ENCODE results near the gene DTYMK.
A peak's percentile ranks its signal among the peaks of the same experiment; 100 is the strongest.

DTYMK gene

GRCh38 chr2:241724259-241724974 is 37.8 kb upstream of the DTYMK start:
- no peaks in the 10 kb centered on the region for H3K36me3 ChIP-seq (ENCODE audit: insufficient read depth, low read length)
- H3K9me3 ChIP-seq (ENCODE audit: control insufficient read depth, insufficient read depth, low read length), result no peaks in the 10 kb centered on the region
- no peaks in the 10 kb centered on the region for H3K4me1 ChIP-seq (ENCODE audit: insufficient read depth, low read length)

DNA sequence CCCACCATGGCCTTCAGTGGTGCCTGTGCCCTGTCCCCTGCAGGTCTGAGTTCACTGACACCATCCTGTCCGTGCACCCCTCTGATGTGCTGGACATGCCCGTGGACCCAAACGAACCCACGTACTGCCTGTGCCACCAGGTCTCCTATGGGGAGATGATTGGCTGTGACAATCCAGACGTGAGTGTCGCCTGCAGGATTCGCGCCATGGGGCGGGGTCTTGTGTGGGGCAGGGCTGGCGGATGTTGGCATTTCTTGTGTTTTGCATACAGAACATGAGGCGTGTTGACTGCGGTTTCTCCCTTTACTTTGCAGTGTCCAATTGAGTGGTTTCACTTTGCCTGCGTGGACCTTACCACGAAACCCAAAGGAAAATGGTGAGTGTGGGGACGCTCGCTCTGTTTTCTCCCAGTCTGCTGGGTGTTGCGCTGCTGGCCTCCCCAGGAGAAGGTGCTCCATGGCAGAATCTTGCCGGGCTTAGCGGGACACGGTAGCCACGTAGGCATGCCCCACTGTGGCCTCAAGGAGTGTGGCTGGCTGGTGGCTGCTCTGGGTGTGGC is 36.4 kb upstream of the DTYMK start:
- H3K36me3 ChIP-seq (ENCODE audit: insufficient read depth, low read length), result no peaks in the 10 kb centered on the region
- no peaks in the 10 kb centered on the region for H3K9me3 ChIP-seq (ENCODE audit: control insufficient read depth, insufficient read depth, low read length)
- H3K9ac ChIP-seq (ENCODE audit: low read depth, low read length), result no peak overlapping the region
- no peaks in the 10 kb centered on the region for H3K4me1 ChIP-seq (ENCODE audit: insufficient read depth, low read length)

More at GRCh38 chr2:241724259-241724974, 37.8 kb upstream of the DTYMK start:
- H3K9ac ChIP-seq (ENCODE audit: low read depth, low read length), result no peak overlapping the region

GRCh38 chr2:241721852-241722251 is 35.2 kb upstream of the DTYMK start:
- Histone ChIP-seq H3K36me3 (ENCODE audit: insufficient read depth, low read length) (no peaks in the 10 kb centered on the region), H3K4me1 (ENCODE audit: insufficient read depth, low read length) (no peaks in the 10 kb centered on the region), H3K9me3 (ENCODE audit: control insufficient read depth, insufficient read depth, low read length) (no peaks in the 10 kb centered on the region), H3K9ac (ENCODE audit: low read depth, low read length) (no peak overlapping the region)

GRCh38 chr2:241720560-241720959 is 33.9 kb upstream of the DTYMK start:
- H3K9me3 ChIP-seq (ENCODE audit: control insufficient read depth, insufficient read depth, low read length), result no peaks in the 10 kb centered on the region
- no peaks in the 10 kb centered on the region for H3K36me3 ChIP-seq (ENCODE audit: insufficient read depth, low read length)
- H3K4me1 ChIP-seq (ENCODE audit: insufficient read depth, low read length), result no peaks in the 10 kb centered on the region
- no peak overlapping the region for H3K9ac ChIP-seq (ENCODE audit: low read depth, low read length)

GRCh38 chr2:241720099-241720498 is 33.5 kb upstream of the DTYMK start:
- Histone ChIP-seq H3K4me1 (ENCODE audit: insufficient read depth, low read length) (no peaks in the 10 kb centered on the region), H3K9ac (ENCODE audit: low read depth, low read length) (no peak overlapping the region), H3K36me3 (ENCODE audit: insufficient read depth, low read length) (no peaks in the 10 kb centered on the region), H3K9me3 (ENCODE audit: control insufficient read depth, insufficient read depth, low read length) (no peaks in the 10 kb centered on the region)

DNA sequence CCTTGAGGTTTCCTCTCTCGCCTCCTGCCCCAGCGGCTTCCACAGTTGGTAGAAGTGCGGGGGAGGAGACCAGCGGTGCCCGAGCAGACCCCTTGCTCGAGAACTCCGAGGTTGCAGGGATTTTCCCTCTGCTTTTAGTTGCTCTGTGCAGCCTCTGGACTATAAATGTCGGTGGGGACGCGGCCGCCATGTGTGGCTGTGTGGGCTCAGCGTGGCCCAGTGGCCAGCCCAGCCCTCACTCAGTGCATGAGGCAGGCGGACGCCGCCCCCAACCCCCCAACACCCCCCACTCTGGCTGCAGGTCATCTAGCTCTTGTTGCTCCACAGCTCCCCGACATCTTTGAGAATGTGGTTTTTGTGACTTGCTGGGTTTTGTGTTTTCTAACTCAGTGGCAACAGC is 32.5 kb upstream of the DTYMK start:
- Histone ChIP-seq H3K4me1 (ENCODE audit: insufficient read depth, low read length) (no peaks in the 10 kb centered on the region), H3K9ac (ENCODE audit: low read depth, low read length) (no peak overlapping the region), H3K36me3 (ENCODE audit: insufficient read depth, low read length) (0 out of 2 replicates have a peak, but pooled peaks cover under 1% of the 10 kb centered on the region), H3K9me3 (ENCODE audit: control insufficient read depth, insufficient read depth, low read length) (peaks cover under 1% of the 10 kb centered on the region; the same call in 1 of the 2 replicates)

GRCh38 chr2:241708879-241709278 is 22.3 kb upstream of the DTYMK start:
- Histone ChIP-seq H3K9ac (ENCODE audit: low read depth, low read length) (no peak overlapping the region), H3K4me1 (ENCODE audit: insufficient read depth, low read length) (no peaks in the 10 kb centered on the region), H3K9me3 (ENCODE audit: control insufficient read depth, insufficient read depth, low read length) (no peaks in the 10 kb centered on the region; the same call in 1 of the 2 replicates), H3K36me3 (ENCODE audit: insufficient read depth, low read length) (peaks cover 18% of the 10 kb centered on the region)

DNA sequence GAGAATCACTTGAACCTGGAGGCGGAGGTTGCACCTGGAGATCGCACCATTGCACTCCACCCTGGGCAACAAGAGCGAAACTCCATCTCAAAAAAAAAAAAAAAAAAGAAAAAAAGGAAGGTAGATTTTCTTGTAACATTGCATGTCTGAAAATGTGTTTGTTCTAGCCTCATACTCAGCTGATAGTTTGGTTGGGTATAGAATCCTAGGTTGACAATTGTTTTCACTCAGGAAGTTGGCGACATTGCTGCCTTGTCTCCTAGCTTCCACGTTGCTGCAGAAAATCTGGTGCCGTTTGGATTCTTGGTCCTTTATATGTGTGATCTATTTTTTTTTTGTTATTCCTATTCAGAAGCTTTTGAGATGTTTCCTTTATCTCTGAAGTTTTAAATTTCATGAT is 19.9 kb upstream of the DTYMK start:
- H3K36me3 ChIP-seq (ENCODE audit: insufficient read depth, low read length), result peaks cover 10% of the 10 kb centered on the region; the same call in 1 of the 2 replicates
- H3K9me3 ChIP-seq (ENCODE audit: control insufficient read depth, insufficient read depth, low read length), result no peaks in the 10 kb centered on the region; the same call in 1 of the 2 replicates
- no peak overlapping the region for H3K9ac ChIP-seq (ENCODE audit: low read depth, low read length)
- H3K4me1 ChIP-seq (ENCODE audit: insufficient read depth, low read length), result no peaks in the 10 kb centered on the region

- Histone ChIP-seq H3K36me3 (ENCODE audit: insufficient read depth, low read length) (no peaks in the 10 kb centered on the region), H3K9ac (ENCODE audit: low read depth, low read length) (peak overlapping the region; percentile 89)
These were observed 16.5 kb upstream of the DTYMK start for GRCh38 chr2:241703032-241703604.

DNA sequence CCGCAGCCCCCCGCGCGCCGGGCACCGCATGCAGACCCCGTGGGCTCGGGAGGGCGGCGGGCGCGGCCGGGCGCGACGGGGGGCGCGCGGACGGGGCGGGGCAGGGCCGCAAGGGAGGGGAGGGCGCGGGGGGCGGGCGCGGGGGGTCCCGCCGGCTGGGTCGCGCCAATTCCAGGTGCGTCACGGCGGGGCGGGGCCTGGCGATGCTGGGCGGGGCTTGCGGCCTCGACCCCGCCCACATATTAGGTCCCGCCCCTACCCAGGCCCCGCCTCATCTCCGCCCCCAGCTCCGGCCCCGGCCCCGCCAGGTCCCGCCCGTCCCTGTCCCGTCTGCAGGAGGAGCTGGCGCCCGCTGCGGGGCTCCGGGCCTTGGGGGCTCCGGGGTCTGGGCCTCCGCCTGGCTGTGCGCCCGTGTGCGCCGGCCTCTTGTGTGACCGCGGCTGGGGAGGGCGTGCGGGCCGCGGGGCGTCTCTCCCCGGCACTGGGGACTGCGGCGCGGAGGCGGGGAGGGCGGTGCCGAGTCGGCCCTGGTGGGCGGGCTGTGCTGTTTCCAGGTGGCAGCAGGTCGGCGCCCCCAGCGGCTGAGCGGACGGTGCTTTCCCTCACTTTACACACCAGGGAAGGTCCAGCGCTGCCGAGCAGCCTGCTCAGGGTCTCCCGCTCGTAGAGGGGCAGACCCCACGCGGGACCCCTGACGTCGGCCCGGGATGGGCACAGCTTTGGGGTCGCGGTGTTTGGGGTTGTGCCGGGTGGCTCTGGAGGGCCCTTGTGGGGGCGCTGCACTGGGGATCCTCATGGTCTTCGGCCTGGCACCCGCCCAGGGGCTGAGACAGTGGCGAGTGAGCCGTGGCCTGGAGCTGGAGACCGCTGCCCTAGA is 15.8 kb upstream of the DTYMK start:
- Histone ChIP-seq H3K4me1 (ENCODE audit: insufficient read depth, low read length) (no peaks in the 10 kb centered on the region), H3K9me3 (ENCODE audit: control insufficient read depth, insufficient read depth, low read length) (no peaks in the 10 kb centered on the region; the same call in 1 of the 2 replicates), H3K36me3 (ENCODE audit: insufficient read depth, low read length) (no peaks in the 10 kb centered on the region), H3K9ac (ENCODE audit: low read depth, low read length) (peak overlapping the region; percentile 89)

More at GRCh38 chr2:241703032-241703604, 16.5 kb upstream of the DTYMK start:
- Histone ChIP-seq H3K4me1 (ENCODE audit: insufficient read depth, low read length) (no peaks in the 10 kb centered on the region), H3K9me3 (ENCODE audit: control insufficient read depth, insufficient read depth, low read length) (no peaks in the 10 kb centered on the region; the same call in 1 of the 2 replicates)

DNA sequence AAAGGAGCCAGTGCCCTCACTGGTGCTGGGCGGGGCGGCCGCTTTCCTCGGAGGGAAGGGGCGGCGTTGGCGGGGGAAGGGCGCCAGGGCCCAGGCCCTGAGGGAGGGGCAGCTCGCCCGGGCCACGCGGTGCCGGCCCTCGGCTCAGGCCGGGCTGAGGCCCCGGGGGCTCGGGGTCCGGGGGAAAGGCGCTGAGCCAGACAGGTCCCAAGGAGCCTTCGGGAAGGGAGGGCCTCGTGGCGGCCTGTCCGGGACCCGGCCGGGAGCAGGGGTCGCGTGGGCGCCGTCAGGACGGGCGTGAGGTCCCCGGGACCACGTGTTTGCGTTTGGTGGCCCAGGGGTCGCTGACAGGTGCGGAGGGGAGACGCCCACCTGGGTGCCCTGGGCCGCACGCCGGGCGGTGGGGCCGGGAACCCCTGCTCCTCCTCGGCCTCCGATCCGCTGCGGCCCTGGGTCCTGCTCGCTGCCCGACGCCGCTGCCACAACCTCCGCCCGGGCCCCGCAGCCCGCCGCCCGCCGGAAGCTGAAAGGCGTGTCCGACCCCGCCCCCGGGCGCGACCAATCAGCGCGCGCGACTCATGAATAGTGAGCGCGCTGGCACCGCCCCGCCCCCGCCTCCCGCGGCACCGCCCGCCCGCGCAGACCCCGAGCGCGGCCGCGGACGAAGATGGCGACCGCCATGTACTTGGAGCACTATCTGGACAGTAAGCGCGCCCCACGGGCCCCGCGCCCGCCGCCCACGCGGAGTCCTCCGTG is 15.0 kb upstream of the DTYMK start, which contains the start of gene ING5:
TSS of gene ING5 (plus strand) at position 641 of the 756 bp plus-strand sequence. CDS start at position 668, 27 bp downstream.
- Histone ChIP-seq H3K9ac (ENCODE audit: low read depth, low read length) (peak within 1 kb of the TSS; percentile 89), H3K4me1 (ENCODE audit: insufficient read depth, low read length) (no peaks in the 10 kb centered on the region), H3K36me3 (ENCODE audit: insufficient read depth, low read length) (no peaks in the 10 kb centered on the region), H3K9me3 (ENCODE audit: control insufficient read depth, insufficient read depth, low read length) (no peaks in the 10 kb centered on the region; the same call in 1 of the 2 replicates)

GRCh38 chr2:241701149-241701398 is 14.5 kb upstream of the DTYMK start:
- H3K9ac ChIP-seq (ENCODE audit: low read depth, low read length), result peak overlapping the region; percentile 83
- H3K4me1 ChIP-seq (ENCODE audit: insufficient read depth, low read length), result no peaks in the 10 kb centered on the region

DNA sequence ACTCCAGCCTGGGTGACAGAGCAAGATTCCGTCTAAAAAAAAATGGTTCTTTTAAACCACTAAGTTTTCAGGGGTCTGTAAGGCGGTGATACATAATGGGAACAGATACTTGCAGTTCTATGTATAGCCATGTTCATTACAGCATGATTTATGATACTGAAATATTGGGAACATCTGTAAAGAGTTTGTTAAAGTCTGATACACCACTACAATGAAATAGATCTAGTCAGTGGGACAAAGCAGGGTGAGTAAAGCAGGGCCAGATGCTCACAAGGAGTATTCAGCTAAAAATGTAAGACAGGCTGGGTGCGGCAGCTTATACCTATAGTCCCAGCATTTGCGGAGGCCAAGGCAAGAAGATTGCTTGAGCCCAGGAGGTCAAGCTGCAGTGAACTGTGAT is 9.0 kb upstream of the DTYMK start:
- Histone ChIP-seq H3K9me3 (ENCODE audit: control insufficient read depth, insufficient read depth, low read length) (no peaks in the 10 kb centered on the region), H3K4me1 (ENCODE audit: insufficient read depth, low read length) (no peaks in the 10 kb centered on the region), H3K9ac (ENCODE audit: low read depth, low read length) (no peak overlapping the region), H3K36me3 (ENCODE audit: insufficient read depth, low read length) (peaks cover under 1% of the 10 kb centered on the region; the same call in 1 of the 2 replicates)

More at GRCh38 chr2:241701149-241701398, 14.5 kb upstream of the DTYMK start:
- H3K9me3 ChIP-seq (ENCODE audit: control insufficient read depth, insufficient read depth, low read length), result no peaks in the 10 kb centered on the region
- no peaks in the 10 kb centered on the region for H3K36me3 ChIP-seq (ENCODE audit: insufficient read depth, low read length)

DNA sequence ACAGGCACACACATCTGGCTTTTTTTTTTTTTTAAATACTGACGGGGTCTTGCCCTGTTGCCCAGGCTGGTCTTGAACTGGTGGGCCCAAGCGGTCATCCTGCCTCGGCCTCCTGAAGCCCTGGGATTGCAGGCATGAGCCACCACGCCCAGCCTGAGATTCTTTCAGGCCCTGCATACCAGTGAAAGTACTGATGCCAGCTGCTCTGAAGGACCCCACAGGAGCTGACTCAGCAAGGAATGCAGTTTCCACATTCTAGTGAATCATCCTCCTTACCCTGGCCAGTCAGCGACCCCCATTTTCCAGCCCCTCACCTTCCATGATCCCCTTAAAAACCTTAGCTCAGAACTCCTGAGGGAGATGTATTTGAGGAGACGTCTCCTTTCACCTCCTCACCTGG is 5.8 kb upstream of the DTYMK start:
- Histone ChIP-seq H3K4me1 (ENCODE audit: insufficient read depth, low read length) (no peaks in the 10 kb centered on the region), H3K36me3 (ENCODE audit: insufficient read depth, low read length) (peaks cover 3% of the 10 kb centered on the region; the same call in 1 of the 2 replicates), H3K9ac (ENCODE audit: low read depth, low read length) (no peak overlapping the region), H3K9me3 (ENCODE audit: control insufficient read depth, insufficient read depth, low read length) (no peaks in the 10 kb centered on the region)
